Stimulated activated effector memory CD8-positive, alpha-beta T cell treated with anti-CD3 and anti-CD28 coated beads, Interleukin-12 subunit alpha, Interleukin-12 subunit beta, amount 100 ng/mL, for 72 hours (primary cell): ENCODE measurements around the gene ORC5.
"Not testable (repeated sequence)": the region's sequence is repeated elsewhere in the genome, so short reads cannot be mapped to it uniquely, and the experiment has no call there.

ENCODE experiments used
- ATAC-seq: fragments of 150-1000 bp; cut with Tn5 transposase; 2 replicates; pipeline ENCODE4 v1.10.0; 2021
- DNase-seq, 2 donors: peaks; one replicate each; pipeline ENCODE4 v3.0.0; 2021 to 2022; ENCODE audit warnings: low spot score in 2 of 2
- H3K27ac Mint-ChIP-seq: one replicate; pipeline ENCODE4 v1.8.0; 2022; ENCODE audit warnings: mild to moderate bottlenecking, mixed read lengths
- H3K36me3 Mint-ChIP-seq: one replicate; pipeline ENCODE4 v1.8.0; 2022; ENCODE audit warnings: mild to moderate bottlenecking, mixed read lengths
- H3K4me1 Mint-ChIP-seq: one replicate; pipeline ENCODE4 v1.8.0; 2022; ENCODE audit warnings: mixed read lengths
- H3K4me3 Mint-ChIP-seq: one replicate; pipeline ENCODE4 v1.8.0; 2022; ENCODE audit warnings: mild to moderate bottlenecking, mixed read lengths
- H3K9me3 Mint-ChIP-seq: one replicate; pipeline ENCODE4 v1.8.0; 2022; ENCODE audit warnings: mixed read lengths

ORC5 gene

GRCh38 chr7:104207731-104208420, at the start of gene ORC5:
Gene ORC5 (minus strand): TSS chr7:104208013. CDS start chr7:104207904, 109 bp downstream.
- peak; percentile 69 to 81 for DNase-seq
- H3K4me1 Mint-ChIP-seq = peaks cover 21% of the 10 kb centered on the region
- H3K36me3 Mint-ChIP-seq = peaks cover 9% of the 10 kb centered on the region
- peak; percentile 99 for ATAC-seq
- H3K9me3 Mint-ChIP-seq = no peaks in the 10 kb centered on the region
- peak within 1 kb of the TSS; percentile 97 for H3K27ac Mint-ChIP-seq
- peak within 1 kb of the TSS; percentile 96 for H3K4me3 Mint-ChIP-seq

- DNase-seq (no peak), ATAC-seq (no peak)
- Mint-ChIP-seq H3K4me1 (no peaks in the 10 kb centered on the region), H3K27ac (no peak overlapping the region), H3K36me3 (no peaks in the 10 kb centered on the region), H3K4me3 (no peak overlapping the region), H3K9me3 (no peaks in the 10 kb centered on the region)
These were observed 47.8 kb upstream of the ORC5 start for GRCh38 chr7:104255616-104256015.

DNA sequence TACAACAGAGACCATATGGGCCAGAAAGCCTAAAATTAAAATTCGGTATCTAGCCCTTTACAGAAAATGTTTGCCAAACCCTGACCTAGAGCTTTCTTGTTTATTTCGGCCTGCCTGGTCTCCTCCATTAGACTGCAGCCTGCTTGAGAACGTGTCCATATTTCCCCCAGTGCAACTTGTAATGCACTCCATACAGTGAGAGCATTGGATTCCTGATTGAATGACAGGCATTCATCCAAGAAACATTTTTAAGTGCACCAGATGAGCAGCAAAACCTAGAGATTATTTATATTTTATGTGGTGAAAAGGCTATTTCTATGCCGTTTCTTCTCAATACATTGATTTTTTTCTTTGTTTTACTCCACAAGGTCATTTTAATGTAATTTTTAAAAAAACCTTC, 47.4 kb upstream of the ORC5 start:
- Mint-ChIP-seq H3K4me1 (no peaks in the 10 kb centered on the region), H3K9me3 (no peaks in the 10 kb centered on the region), H3K36me3 (no peaks in the 10 kb centered on the region), H3K27ac (no peak overlapping the region), H3K4me3 (no peak overlapping the region)
- DNase-seq = no peak
- no peak for ATAC-seq

GRCh38 chr7:104254696-104255095, 46.9 kb upstream of the ORC5 start:
- Mint-ChIP-seq H3K36me3 (no peaks in the 10 kb centered on the region), H3K27ac (no peak overlapping the region), H3K4me3 (no peak overlapping the region), H3K4me1 (no peaks in the 10 kb centered on the region), H3K9me3 (no peaks in the 10 kb centered on the region)
- ATAC-seq (no peak), DNase-seq (no peak)

- H3K9me3 Mint-ChIP-seq = no peaks in the 10 kb centered on the region
These were observed 44.8 kb upstream of the ORC5 start for GRCh38 chr7:104252409-104253134.

DNA sequence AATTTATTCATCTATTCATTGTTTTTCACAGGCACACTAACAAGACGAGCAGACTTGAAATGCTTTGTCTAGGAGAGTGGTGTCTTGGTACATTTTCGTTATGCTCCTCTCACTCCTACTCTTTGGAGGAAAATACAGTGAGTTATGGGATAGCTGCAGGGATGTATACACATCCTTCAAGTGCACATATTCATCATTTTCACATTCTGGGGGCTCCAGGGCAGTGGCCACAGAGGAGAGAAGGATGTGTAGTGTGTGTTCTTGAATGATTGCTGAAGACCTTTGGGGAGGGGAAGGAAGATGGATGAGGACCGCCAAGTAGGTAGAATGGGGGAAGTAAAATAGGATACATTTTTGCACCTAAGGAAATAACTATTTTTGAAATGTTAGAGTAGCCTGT, 34.8 kb upstream of the ORC5 start:
- Mint-ChIP-seq H3K4me1 (no peaks in the 10 kb centered on the region), H3K4me3 (no peak overlapping the region), H3K36me3 (no peaks in the 10 kb centered on the region), H3K27ac (no peak overlapping the region), H3K9me3 (no peaks in the 10 kb centered on the region)
- no peak for DNase-seq
- no peak for ATAC-seq

More at GRCh38 chr7:104252409-104253134, 44.8 kb upstream of the ORC5 start:
- no peak for DNase-seq
- Mint-ChIP-seq H3K4me3 (no peak overlapping the region), H3K36me3 (no peaks in the 10 kb centered on the region), H3K4me1 (no peaks in the 10 kb centered on the region), H3K27ac (no peak overlapping the region)
- peak; percentile 32 for ATAC-seq

GRCh38 chr7:104241538-104242209, 33.9 kb upstream of the ORC5 start:
- no peaks in the 10 kb centered on the region for H3K36me3 Mint-ChIP-seq
- ATAC-seq (no peak), DNase-seq (no peak)
- no peaks in the 10 kb centered on the region for H3K4me1 Mint-ChIP-seq
- H3K4me3 Mint-ChIP-seq = no peak overlapping the region
- H3K27ac Mint-ChIP-seq = no peak overlapping the region
- no peaks in the 10 kb centered on the region for H3K9me3 Mint-ChIP-seq

DNA sequence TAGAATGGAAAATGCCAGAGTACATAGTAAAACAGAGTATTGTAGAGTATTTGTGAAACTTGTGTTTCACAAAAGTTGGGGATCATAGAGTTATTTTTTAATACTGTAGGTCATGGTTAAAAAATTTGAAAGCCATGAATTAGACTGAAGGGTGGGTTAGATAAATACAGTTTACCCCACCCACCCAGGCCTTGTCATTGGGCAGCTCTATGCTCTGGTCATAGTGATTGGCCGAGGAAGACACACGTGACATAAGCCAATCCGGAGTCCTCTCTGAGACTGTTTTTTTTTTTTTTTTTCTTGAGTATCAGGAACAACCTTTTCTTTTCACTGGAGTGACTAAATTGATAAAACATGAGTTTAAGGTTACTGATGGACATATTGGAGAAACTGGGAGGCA, 33.3 kb upstream of the ORC5 start:
- Mint-ChIP-seq H3K27ac (no peak overlapping the region), H3K4me1 (no peaks in the 10 kb centered on the region)
- no peak for ATAC-seq

DNA sequence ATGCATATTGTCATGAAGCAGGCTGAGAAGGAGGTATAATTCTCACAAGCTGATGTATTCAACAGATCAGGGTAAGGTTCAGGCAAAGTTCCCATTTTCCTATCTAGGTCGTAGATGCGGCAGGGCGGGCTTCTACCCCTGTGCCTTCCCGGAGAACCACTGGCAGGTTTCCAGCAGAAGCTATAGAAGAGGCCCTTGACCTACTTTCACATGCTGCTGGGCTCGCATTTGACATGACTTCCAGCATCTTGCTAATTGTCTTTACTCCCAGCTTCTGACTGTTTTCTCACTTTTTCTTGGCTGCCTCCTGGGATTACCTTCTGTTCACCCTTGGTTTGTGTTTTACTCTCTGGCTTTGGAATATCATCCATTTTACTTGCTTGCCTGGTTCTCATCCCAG, 32.6 kb upstream of the ORC5 start:
- Mint-ChIP-seq H3K4me1 (no peaks in the 10 kb centered on the region), H3K9me3 (no peaks in the 10 kb centered on the region), H3K36me3 (no peaks in the 10 kb centered on the region), H3K27ac (no peak overlapping the region), H3K4me3 (no peak overlapping the region)
- no peak for ATAC-seq
- no peak for DNase-seq

More for the DNA sequence above, 33.3 kb upstream of the ORC5 start:
- Mint-ChIP-seq H3K36me3 (no peaks in the 10 kb centered on the region), H3K9me3 (no peaks in the 10 kb centered on the region), H3K4me3 (no peak overlapping the region)
- DNase-seq = no peak

GRCh38 chr7:104234990-104235389, 27.2 kb upstream of the ORC5 start:
- not testable (repeated sequence) for H3K36me3 Mint-ChIP-seq, ATAC-seq, H3K9me3 Mint-ChIP-seq, H3K4me1 Mint-ChIP-seq, DNase-seq, H3K27ac Mint-ChIP-seq, H3K4me3 Mint-ChIP-seq

DNA sequence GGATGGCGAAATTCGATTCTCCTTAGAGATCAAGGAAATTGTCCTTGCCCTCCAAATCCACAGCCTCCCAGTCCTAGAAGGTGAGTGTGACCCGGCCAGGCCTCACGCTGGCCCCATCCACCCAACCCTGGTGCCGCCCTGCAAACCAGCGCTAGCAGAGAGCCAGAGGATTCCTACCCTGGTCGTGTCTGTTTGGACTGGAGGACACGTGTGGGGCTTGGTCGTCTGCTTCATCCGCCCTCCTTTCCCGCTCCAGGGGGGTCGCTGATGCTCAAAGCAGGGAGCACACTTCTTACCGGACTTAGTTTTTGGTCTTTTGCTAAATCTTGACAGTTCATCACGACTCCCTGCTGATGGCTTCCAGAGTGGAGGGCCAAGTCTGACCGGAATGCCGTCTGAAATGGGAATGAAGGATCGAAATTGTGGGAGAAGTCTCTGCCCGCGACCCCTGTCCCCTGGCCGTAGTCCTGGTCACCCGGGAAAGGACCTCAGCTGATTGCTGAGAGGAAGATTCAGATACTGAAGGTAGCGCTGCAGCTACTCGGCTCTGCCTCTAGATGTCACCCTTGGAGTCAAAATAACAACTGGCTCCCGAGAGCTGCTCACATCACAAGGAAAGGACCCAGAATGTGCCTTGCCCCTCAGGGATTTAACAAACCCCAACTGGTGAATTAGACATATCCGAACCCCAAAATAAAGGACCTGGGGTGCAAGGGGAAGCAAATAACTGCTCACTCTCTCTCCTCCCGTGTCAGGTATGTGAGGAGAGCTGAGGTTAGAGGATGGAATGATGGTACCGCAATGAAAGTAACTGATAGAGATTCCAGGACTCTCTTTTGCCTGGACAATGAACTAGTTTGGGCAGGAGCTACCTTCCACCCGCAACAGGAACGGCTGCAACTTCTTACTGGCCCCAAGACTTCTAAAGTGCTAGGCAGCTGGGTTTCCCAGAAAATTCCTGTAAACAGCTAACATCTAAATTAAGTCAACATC, 23.5 kb upstream of the ORC5 start:
- H3K36me3 Mint-ChIP-seq = no peaks in the 10 kb centered on the region
- H3K4me1 Mint-ChIP-seq = no peaks in the 10 kb centered on the region
- H3K9me3 Mint-ChIP-seq = no peaks in the 10 kb centered on the region
- no peak overlapping the region for H3K4me3 Mint-ChIP-seq
- DNase-seq (peak; percentile 30 to 64), ATAC-seq (peak; percentile 78)
- no peak overlapping the region for H3K27ac Mint-ChIP-seq

DNA sequence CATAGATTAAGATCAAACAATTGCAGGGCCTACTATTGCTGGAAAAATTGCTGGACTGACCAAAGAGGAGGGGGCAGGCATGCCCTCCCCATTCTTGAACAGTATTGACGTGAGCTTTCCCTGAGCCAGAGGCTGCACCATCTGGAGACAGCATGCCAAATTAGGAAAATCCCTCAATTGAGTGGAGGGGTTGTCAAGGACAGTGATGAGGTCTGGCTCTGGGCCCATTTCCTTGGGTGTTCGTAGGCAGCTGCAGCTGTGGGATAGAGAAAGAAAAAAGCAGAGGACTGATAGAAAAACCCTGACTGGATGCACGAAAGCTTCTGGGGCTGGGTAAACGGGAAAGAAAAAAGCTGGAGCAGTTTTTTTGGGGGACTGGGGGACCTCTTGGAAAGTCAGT, 22.8 kb upstream of the ORC5 start:
- H3K9me3 Mint-ChIP-seq = no peaks in the 10 kb centered on the region
- no peaks in the 10 kb centered on the region for H3K4me1 Mint-ChIP-seq
- ATAC-seq (no peak), DNase-seq (no peak)
- no peaks in the 10 kb centered on the region for H3K36me3 Mint-ChIP-seq
- no peak overlapping the region for H3K4me3 Mint-ChIP-seq
- H3K27ac Mint-ChIP-seq = no peak overlapping the region

DNA sequence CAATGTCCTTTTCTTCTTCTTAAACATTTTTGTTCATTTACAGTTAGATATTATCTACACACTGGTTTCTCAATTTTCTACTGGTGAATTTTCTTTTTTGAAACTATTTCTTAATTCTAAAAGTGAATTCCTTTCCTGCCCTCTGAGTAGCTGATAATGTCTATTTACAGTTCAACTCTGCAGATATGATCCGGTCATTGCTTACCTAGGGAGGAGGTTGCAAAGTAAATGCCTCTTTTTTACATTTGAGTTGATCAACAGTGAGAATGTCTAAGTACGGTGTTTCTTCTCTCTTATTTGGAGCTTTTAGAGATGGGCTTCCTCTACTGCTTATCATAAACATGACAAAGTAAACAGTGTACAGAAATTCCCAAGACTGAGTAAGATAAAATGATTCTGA, 20.6 kb upstream of the ORC5 start:
- DNase-seq (no peak), ATAC-seq (no peak)
- Mint-ChIP-seq H3K36me3 (no peaks in the 10 kb centered on the region), H3K9me3 (no peaks in the 10 kb centered on the region), H3K4me3 (no peak overlapping the region), H3K27ac (no peak overlapping the region), H3K4me1 (no peaks in the 10 kb centered on the region)

DNA sequence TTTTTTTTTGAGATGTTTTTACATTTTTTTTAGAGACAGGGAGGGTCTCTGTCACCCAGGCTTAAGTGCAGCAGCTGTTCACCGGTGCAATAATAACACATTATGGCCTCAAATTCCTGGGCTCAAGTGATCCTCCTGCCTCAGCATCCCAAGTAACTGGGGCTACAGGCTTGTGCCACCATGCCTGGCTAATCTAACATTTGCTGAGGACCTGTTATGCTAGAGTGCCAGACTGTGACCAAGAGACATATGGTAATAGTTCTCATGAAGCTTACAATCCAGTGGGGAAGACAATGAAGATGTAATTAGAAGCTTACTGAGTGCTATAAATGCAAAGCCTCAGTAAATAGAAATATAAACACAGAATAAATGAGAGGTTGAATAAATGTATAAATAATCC, 17.6 kb upstream of the ORC5 start:
- H3K4me1 Mint-ChIP-seq = no peaks in the 10 kb centered on the region
- ATAC-seq (no peak), DNase-seq (no peak)
- H3K36me3 Mint-ChIP-seq = no peaks in the 10 kb centered on the region
- no peak overlapping the region for H3K27ac Mint-ChIP-seq
- peaks cover 3% of the 10 kb centered on the region for H3K9me3 Mint-ChIP-seq
- H3K4me3 Mint-ChIP-seq = no peak overlapping the region

GRCh38 chr7:104217620-104218019, 9.8 kb upstream of the ORC5 start:
- Mint-ChIP-seq H3K9me3 (peaks cover 3% of the 10 kb centered on the region), H3K36me3 (no peaks in the 10 kb centered on the region), H3K27ac (no peak overlapping the region), H3K4me3 (no peak overlapping the region), H3K4me1 (no peaks in the 10 kb centered on the region)
- no peak for DNase-seq
- no peak for ATAC-seq
